HepG2 (cell line): ENCODE measurements around the gene ANKRD22. TPM values are rescaled to one million over a fixed set of nuclear protein-coding genes. Genes with fewer than 3 reads are reported as not detected.

Source experiments
- ATAC-seq: fragments of 200-7000 bp; cut with Tn5 transposase; 3 replicates; pipeline ENCODE4 v1.9.1; 2020; ENCODE audit warnings: mild to moderate bottlenecking, moderate library complexity
- BruUV-seq: library from RNA; stranded (reverse); fragments of 400-500 nt; replicated peaks from 2 replicates; lab custom pipeline; 2021; lab: Mats Ljungman, UMichigan
- CTCF ChIA-PET: fragments of 300-600 bp; formaldehyde crosslinking; extraction: SDS; loops from one replicate; lab custom pipeline; 2021; ENCODE audit warnings: low total read pairs, inconsistent platforms, low intra/inter-chr PET ratio; lab: Yijun Ruan, JAX
- POLR2A ChIA-PET: fragments of 350-600 bp; sonication (Branson Sonifier 250); formaldehyde crosslinking; loops from one replicate; lab custom pipeline; 2020; ENCODE audit warnings: antibody characterized with exemption, inconsistent platforms; lab: Yijun Ruan, JAX
- DNase-seq: peaks from one replicate; pipeline ENCODE4 v3.0.0-alpha.2; 2015; ENCODE audit warnings: low spot score
- FAIRE-seq: peaks from 3 replicates; lab custom pipeline; 2011; peaks lifted over from hg19 to GRCh38; lab: Jason Lieb, UNC
- H2AFZ ChIP-seq: one replicate; pipeline ENCODE4 v1.6.1; 2011; ENCODE audit warnings: low read length, inconsistent platforms
- H3K27ac ChIP-seq: fragments of 300-600 bp; 3 replicates; pipeline ENCODE4 v1.8.0; 2011; ENCODE audit warnings: mixed run types, mild to moderate bottlenecking, mixed read lengths, low read length, inconsistent platforms; ENCODE audit not compliant: insufficient read depth; ENCODE audit errors: extremely low read length
- H3K27me3 ChIP-seq, 2 experiments: fragments of 200-600 bp in 1 of 2; 2 replicates in 1 of 2; 3 replicates in 1 of 2; pipeline versions ENCODE4 v1.6.0 to v1.8.0; 2011; ENCODE audit warnings: low read length in 2 of 2, mild to moderate bottlenecking in 2 of 2, moderate library complexity in 2 of 2, inconsistent platforms in 1 of 2; ENCODE audit not compliant: insufficient read depth in 2 of 2, control insufficient read depth in 1 of 2
- H3K36me3 ChIP-seq, 2 experiments: fragments of 200-600 bp in 1 of 2; replicated peaks in 1 of 2; 2 replicates in 1 of 2; 3 replicates in 1 of 2; pipeline versions ENCODE4 v1.5.1 to v1.8.0; 2011; ENCODE audit warnings: low read length in 2 of 2, inconsistent platforms in 1 of 2; ENCODE audit not compliant: insufficient read depth in 2 of 2, control insufficient read depth in 1 of 2
- H3K4me1 ChIP-seq: 2 replicates; pipeline ENCODE4 v1.5.1; 2012; ENCODE audit warnings: low read length, inconsistent platforms; ENCODE audit not compliant: insufficient read depth
- H3K4me2 ChIP-seq: 2 replicates; pipeline ENCODE4 v1.6.0; 2011; ENCODE audit warnings: low read depth, low read length, inconsistent platforms
- H3K4me3 ChIP-seq, 3 experiments: fragments of 200-600 bp in 1 of 3; sonication (generic), shearing (Covaris generic) in 1 of 3; replicated peaks in 1 of 3; 2 replicates each; pipeline ENCODE4 v1.5.1; 2011 to 2016; ENCODE audit warnings: low read length in 3 of 3, inconsistent platforms in 2 of 3, low read depth in 2 of 3, mild to moderate bottlenecking in 2 of 3, control low read depth in 1 of 3, mixed read lengths in 1 of 3; ENCODE audit not compliant: insufficient read depth in 1 of 3
- H3K79me2 ChIP-seq: one replicate; pipeline ENCODE4 v1.6.1; 2011; ENCODE audit warnings: low read length, inconsistent platforms; ENCODE audit not compliant: insufficient read depth
- H3K9ac ChIP-seq: 2 replicates; pipeline ENCODE4 v1.6.0; 2011; ENCODE audit warnings: mild to moderate bottlenecking, low read depth, low read length, inconsistent platforms; ENCODE audit not compliant: insufficient read depth
- H3K9me3 ChIP-seq: 2 replicates; pipeline ENCODE4 v1.5.1; 2012; ENCODE audit warnings: mild to moderate bottlenecking, low read length
- H4K20me1 ChIP-seq: 2 replicates; pipeline ENCODE4 v1.6.0; 2011; ENCODE audit warnings: inconsistent platforms, mild to moderate bottlenecking, low read length, moderate library complexity; ENCODE audit not compliant: insufficient read depth
- DMTF1 ChIP-seq: sonication (generic); formaldehyde crosslinking; IDR thresholded peaks from 2 replicates; pipeline ENCODE4 v1.4.0; 2020; ENCODE audit warnings: mild to moderate bottlenecking, missing genetic modification reagents
- HNF1B ChIP-seq: sonication (generic); formaldehyde crosslinking; IDR thresholded peaks from 2 replicates; pipeline ENCODE4 v1.5.1; 2020; ENCODE audit warnings: mild to moderate bottlenecking, moderate library complexity, missing genetic modification reagents
- KLF6 ChIP-seq: IDR thresholded peaks from 2 replicates; pipeline ENCODE4 v1.8.0; 2016; ENCODE audit warnings: missing biosample characterization, missing genetic modification reagents
- NFATC3 ChIP-seq: sonication (generic); formaldehyde crosslinking; IDR thresholded peaks from 2 replicates; pipeline ENCODE4 v1.5.1; 2020; ENCODE audit warnings: mild to moderate bottlenecking, missing genetic modification reagents
- PPARG ChIP-seq: conservative IDR thresholded peaks from 2 replicates; pipeline ENCODE4 v1.6.1; 2016; ENCODE audit warnings: missing biosample characterization, missing genetic modification reagents
- SMAD9 ChIP-seq: sonication (generic); formaldehyde crosslinking; IDR thresholded peaks from 2 replicates; pipeline ENCODE4 v1.5.1; 2020; ENCODE audit warnings: mild to moderate bottlenecking, missing genetic modification reagents
- ZBED4 ChIP-seq: sonication (generic); formaldehyde crosslinking; IDR thresholded peaks from 2 replicates; pipeline ENCODE4 v1.4.0; 2020; ENCODE audit warnings: missing genetic modification reagents, borderline replicate concordance
- ZNF12 ChIP-seq: sonication (generic); formaldehyde crosslinking; IDR thresholded peaks from 2 replicates; pipeline ENCODE4 v1.5.0; 2020; ENCODE audit warnings: missing genetic modification reagents
- ZNF441 ChIP-seq: sonication (generic); formaldehyde crosslinking; IDR thresholded peaks from 2 replicates; pipeline ENCODE4 v1.7.0; 2021; ENCODE audit warnings: missing genetic modification reagents, borderline replicate concordance
- ZNF652 ChIP-seq: IDR thresholded peaks from 2 replicates; pipeline ENCODE4 v1.6.1; 2016; ENCODE audit warnings: low read depth, borderline replicate concordance
- ZNF883 ChIP-seq: sonication (generic); formaldehyde crosslinking; IDR thresholded peaks from 2 replicates; pipeline ENCODE4 v1.5.1; 2020; ENCODE audit warnings: mild to moderate bottlenecking, missing genetic modification reagents; ENCODE audit errors: not compliant biosample characterization
- WGBS: methylation state at CpG from one replicate; pipeline ENCODE4 v1.1.6; 2017; ENCODE audit warnings: low lambda C conversion rate; 5-methylcytosine and 5-hydroxymethylcytosine counted together
- in situ Hi-C: cut with HindIII; loops from 2 replicates; pipeline ENCODE4 v1.10.0; 2017; ENCODE audit warnings: low pct_unique_long_range_greater_than_20kb; ENCODE audit not compliant: extremely low pct_ligation_motif_present
- intact Hi-C: fragments of 100-400 bp; cut with micrococcal nuclease; formaldehyde crosslinking; loops from one replicate; pipeline ENCODE4 v1.10.0; 2022; ENCODE audit not compliant: unreplicated experiment
- polyA plus RNA-seq, 8 experiments: library from polyadenylated mRNA; depleted of rRNA in 3 of 8; stranded (reverse) in 7 of 8; unstranded in 1 of 8; fragments of >200 nt; fragmentation: Illumina TruSeq in 4 of 8; extraction: Trizol in 4 of 8; gene quantifications; 2 replicates each; pipeline versions ENCODE4 v1.2.1 to v1.2.3, GENCODE V29; 2011 to 2016; ENCODE audit warnings: low read depth in 4 of 8, missing spikeins in 1 of 8, mixed read lengths in 1 of 8; ENCODE audit not compliant: insufficient read depth in 1 of 8
- total RNA-seq, 5 experiments: library from RNA; depleted of rRNA; stranded (reverse); fragments of >200 nt; fragmentation: Illumina TruSeq; extraction: Trizol; gene quantifications; 2 replicates each; pipeline ENCODE4 v1.2.3, GENCODE V29; 2016; ENCODE audit warnings: low read depth in 1 of 5
- TF ChIP-seq, protein P1 (sequence below), 2 experiments: fragments of 450-650 bp in 1 of 2; sonication (generic) in 1 of 2; formaldehyde crosslinking; IDR thresholded peaks; 2 replicates each; pipeline versions ENCODE4 v1.5.0 to v1.8.0; 2020 to 2022; ENCODE audit warnings: mild to moderate bottlenecking in 1 of 2, missing genetic modification reagents in 1 of 2

ANKRD22 gene
- total and polyA plus RNA-seq, 2 of the 13 experiments (the other 11 are each of a cell fraction or from before 2014, with no cell fraction given), result not detected

DNA sequence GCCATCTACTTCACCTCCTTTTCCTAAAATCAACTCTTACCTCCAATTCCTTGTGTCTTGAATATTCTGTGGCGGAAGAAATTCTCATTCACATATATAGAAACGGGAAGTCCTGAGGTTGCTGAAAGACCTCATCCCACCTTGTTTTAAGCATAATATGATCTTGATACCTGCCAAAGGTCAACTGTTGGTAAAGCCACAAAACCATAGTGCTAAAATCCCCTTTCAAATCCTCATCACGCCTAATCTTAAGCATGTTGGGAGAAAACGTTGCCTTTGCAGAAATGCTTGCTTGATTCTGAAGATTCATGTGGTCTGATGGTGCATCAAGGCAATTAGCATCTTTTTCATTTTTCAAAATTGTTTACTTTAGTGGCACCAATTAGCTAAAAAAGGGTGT, 8.5 kb downstream of the ANKRD22 start (continued):
- TF ChIP-seq HNF1B (CRISPR knock-in tag) (no peak), ZNF441 (CRISPR knock-in tag) (no peak), ZNF12 (CRISPR knock-in tag) (no peak), NFATC3 (CRISPR knock-in tag) (no peak), DMTF1 (CRISPR knock-in tag) (no peak), ZNF652 (no peak), PPARG (CRISPR knock-in tag) (no peak)

- FAIRE-seq (no peak), DNase-seq (no peak), ATAC-seq (no peak)
- ChIA-PET POLR2A (no interaction called here), CTCF (no interaction called here)
- H3K9me3 ChIP-seq, result no peaks in the 10 kb centered on the region
- H3K79me2 ChIP-seq, result no peaks in the 10 kb centered on the region
- no peaks in the 10 kb centered on the region for H4K20me1 ChIP-seq
- WGBS, result 33% methylated on average over 6 of the region's 6 CpGs
- H3K9ac ChIP-seq, result no peak overlapping the region
- no peak overlapping the region for H3K27ac ChIP-seq
- in situ Hi-C loops (loop anchor here (25.0 kb wide), 1 partner anchor 371 kb away; the partner anchor contains the start of gene CH25H), intact Hi-C loops (no loop called here)
- no peak overlapping the region for H3K4me2 ChIP-seq
- no TSS peak for BruUV-seq
- no peak overlapping the region for H2AFZ ChIP-seq
- no peaks in the 10 kb centered on the region; a peak in 2 of 5 replicates for H3K27me3 ChIP-seq
- H3K4me1 ChIP-seq, result no peaks in the 10 kb centered on the region
- no peak overlapping the region for H3K4me3 ChIP-seq
- no peaks in the 10 kb centered on the region for H3K36me3 ChIP-seq
- TF ChIP-seq SMAD9 (CRISPR knock-in tag), result no peak
- TF ChIP-seq ZNF883, result no peak
- no peak for TF ChIP-seq KLF6
- TF ChIP-seq, protein P1, sequence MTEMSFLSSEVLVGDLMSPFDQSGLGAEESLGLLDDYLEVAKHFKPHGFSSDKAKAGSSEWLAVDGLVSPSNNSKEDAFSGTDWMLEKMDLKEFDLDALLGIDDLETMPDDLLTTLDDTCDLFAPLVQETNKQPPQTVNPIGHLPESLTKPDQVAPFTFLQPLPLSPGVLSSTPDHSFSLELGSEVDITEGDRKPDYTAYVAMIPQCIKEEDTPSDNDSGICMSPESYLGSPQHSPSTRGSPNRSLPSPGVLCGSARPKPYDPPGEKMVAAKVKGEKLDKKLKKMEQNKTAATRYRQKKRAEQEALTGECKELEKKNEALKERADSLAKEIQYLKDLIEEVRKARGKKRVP (CRISPR knock-in tag; IDR thresholded peaks at IDR 0.05), result no peak
- no peak for TF ChIP-seq ZBED4 (CRISPR knock-in tag)
Observed at GRCh38 chr10:88841316-88842111, 10.1 kb downstream of the ANKRD22 start.
